Stomach smooth muscle (tissue), 2 donors: Measurements from ENCODE around the gene PHOSPHO1.

ENCODE experiments used
- H3K27ac ChIP-seq: one replicate; pipeline ENCODE4 v1.7.0; 2013; ENCODE audit warnings: mild to moderate bottlenecking, low read length, inconsistent platforms
- H3K27me3 ChIP-seq, 2 donors: one replicate each; pipeline ENCODE4 v1.7.0; 2013; ENCODE audit warnings: low read length in 2 of 2; ENCODE audit not compliant: insufficient read depth in 2 of 2, control insufficient read depth in 1 of 2
- H3K36me3 ChIP-seq, 2 donors: one replicate each; pipeline ENCODE4 v1.7.0; 2013; ENCODE audit warnings: low read length in 2 of 2; ENCODE audit not compliant: control insufficient read depth in 2 of 2, insufficient read depth in 2 of 2
- H3K4me1 ChIP-seq: one replicate; pipeline ENCODE4 v1.7.0; 2013; ENCODE audit warnings: low read length; ENCODE audit not compliant: control insufficient read depth, insufficient read depth
- H3K4me3 ChIP-seq, 2 donors: one replicate each; pipeline ENCODE4 v1.7.0; 2013; ENCODE audit warnings: low read length in 2 of 2
- H3K9ac ChIP-seq, 2 donors: one replicate each; pipeline ENCODE4 v1.7.0; 2013; ENCODE audit warnings: low read length in 2 of 2, mild to moderate bottlenecking in 1 of 2
- H3K9me3 ChIP-seq, 2 donors: one replicate each; pipeline ENCODE4 v1.7.0; 2013; ENCODE audit warnings: low read length in 2 of 2; ENCODE audit not compliant: control insufficient read depth in 2 of 2
- donor health status: healthy.
- donor health status: Pancreatic carcinoma.

Gene PHOSPHO1

GRCh38 chr17:49260817-49261291 is 30.3 kb upstream of the PHOSPHO1 start:
- Histone ChIP-seq H3K4me3 (peak overlapping the region; percentile 75 to 76), H3K27me3 (peaks cover 0 to 2% of the 10 kb centered on the region in 2 donors), H3K9ac (peak overlapping the region; percentile 35 to 51), H3K27ac (no peak overlapping the region), H3K36me3 (no peaks in the 10 kb centered on the region), H3K4me1 (peaks cover 9% of the 10 kb centered on the region), H3K9me3 (no peaks in the 10 kb centered on the region)

GRCh38 chr17:49260011-49260816 is 29.6 kb upstream of the PHOSPHO1 start:
- Histone ChIP-seq H3K27ac (no peak overlapping the region), H3K9ac (peak overlapping the region; percentile 35 to 55)

GRCh38 chr17:49259663-49260010 is 29.1 kb upstream of the PHOSPHO1 start:
- Histone ChIP-seq H3K4me3 (peak overlapping the region; percentile 75 to 76), H3K9ac (peak overlapping the region; percentile 35 to 55), H3K27ac (no peak overlapping the region), H3K36me3 (no peaks in the 10 kb centered on the region), H3K27me3 (peaks cover 0 to 2% of the 10 kb centered on the region in 2 donors), H3K4me1 (peaks cover 9% of the 10 kb centered on the region), H3K9me3 (no peaks in the 10 kb centered on the region)

More at GRCh38 chr17:49260011-49260816, 29.6 kb upstream of the PHOSPHO1 start:
- H3K9me3 ChIP-seq: no peaks in the 10 kb centered on the region
- H3K27me3 ChIP-seq: peaks cover 0 to 2% of the 10 kb centered on the region in 2 donors
- peak overlapping the region; percentile 75 to 76 for H3K4me3 ChIP-seq
- peaks cover 9% of the 10 kb centered on the region for H3K4me1 ChIP-seq
- no peaks in the 10 kb centered on the region for H3K36me3 ChIP-seq

GRCh38 chr17:49258394-49258793 is 27.8 kb upstream of the PHOSPHO1 start:
- H3K9ac ChIP-seq: no peak overlapping the region
- H3K27ac ChIP-seq: no peak overlapping the region
- no peaks in the 10 kb centered on the region for H3K36me3 ChIP-seq
- H3K4me3 ChIP-seq: no peak overlapping the region
- H3K4me1 ChIP-seq: peaks cover 9% of the 10 kb centered on the region
- H3K27me3 ChIP-seq: peaks cover 0 to 2% of the 10 kb centered on the region in 2 donors
- no peaks in the 10 kb centered on the region for H3K9me3 ChIP-seq

- Histone ChIP-seq H3K4me1 (peaks cover 3% of the 10 kb centered on the region), H3K27ac (no peak overlapping the region), H3K36me3 (no peaks in the 10 kb centered on the region), H3K9ac (no peak overlapping the region), H3K27me3 (no peaks in the 10 kb centered on the region), H3K4me3 (no peak overlapping the region), H3K9me3 (no peaks in the 10 kb centered on the region)
These were observed 24.5 kb upstream of the PHOSPHO1 start for GRCh38 chr17:49255125-49255524.

GRCh38 chr17:49254066-49254465 is 23.5 kb upstream of the PHOSPHO1 start:
- no peaks in the 10 kb centered on the region for H3K9me3 ChIP-seq
- H3K27ac ChIP-seq: no peak overlapping the region
- no peak overlapping the region for H3K9ac ChIP-seq
- no peak overlapping the region for H3K4me3 ChIP-seq
- no peaks in the 10 kb centered on the region for H3K36me3 ChIP-seq
- H3K27me3 ChIP-seq: peaks cover 0 to 4% of the 10 kb centered on the region in 2 donors
- no peaks in the 10 kb centered on the region for H3K4me1 ChIP-seq

GRCh38 chr17:49252148-49252695 is 21.6 kb upstream of the PHOSPHO1 start:
- Histone ChIP-seq H3K4me3 (no peak overlapping the region), H3K36me3 (no peaks in the 10 kb centered on the region), H3K27ac (no peak overlapping the region), H3K9me3 (no peaks in the 10 kb centered on the region), H3K27me3 (peaks cover 4 to 7% of the 10 kb centered on the region in 2 donors), H3K4me1 (no peaks in the 10 kb centered on the region), H3K9ac (no peak overlapping the region)

GRCh38 chr17:49249890-49250522 is 19.4 kb upstream of the PHOSPHO1 start:
- Histone ChIP-seq H3K27ac (no peak overlapping the region), H3K36me3 (no peaks in the 10 kb centered on the region), H3K4me1 (no peaks in the 10 kb centered on the region)

GRCh38 chr17:49249292-49249794 is 18.8 kb upstream of the PHOSPHO1 start:
- Histone ChIP-seq H3K36me3 (no peaks in the 10 kb centered on the region), H3K9me3 (no peaks in the 10 kb centered on the region), H3K9ac (no peak overlapping the region), H3K4me1 (no peaks in the 10 kb centered on the region), H3K27ac (no peak overlapping the region), H3K27me3 (peaks cover 7 to 8% of the 10 kb centered on the region in 2 donors), H3K4me3 (no peak overlapping the region)

More at GRCh38 chr17:49249890-49250522, 19.4 kb upstream of the PHOSPHO1 start:
- no peak overlapping the region for H3K4me3 ChIP-seq
- no peaks in the 10 kb centered on the region for H3K9me3 ChIP-seq
- no peak overlapping the region for H3K9ac ChIP-seq
- peaks cover 4 to 7% of the 10 kb centered on the region in 2 donors for H3K27me3 ChIP-seq

GRCh38 chr17:49247944-49248343 is 17.4 kb upstream of the PHOSPHO1 start:
- H3K9me3 ChIP-seq: no peaks in the 10 kb centered on the region
- no peaks in the 10 kb centered on the region for H3K4me1 ChIP-seq
- peaks cover 7 to 8% of the 10 kb centered on the region in 2 donors for H3K27me3 ChIP-seq
- H3K4me3 ChIP-seq: no peak overlapping the region
- H3K9ac ChIP-seq: no peak overlapping the region
- H3K27ac ChIP-seq: no peak overlapping the region
- no peaks in the 10 kb centered on the region for H3K36me3 ChIP-seq
